Gastrocnemius medialis (tissue), 4 donors: ENCODE measurements around the gene ABR.

ENCODE experiments used
- CTCF ChIP-seq, 5 experiments: fragments of 450-650 bp in 3 of 5; fragments of 200-600 bp in 2 of 5; sonication (generic) in 2 of 5; IDR thresholded peaks in 4 of 5; conservative IDR thresholded peaks in 1 of 5; 1 replicate in 4 of 5; 2 replicates in 1 of 5; pipeline ENCODE4 v1.5.1; 2016 to 2019; ENCODE audit warnings: antibody characterized with exemption in 5 of 5, mild to moderate bottlenecking in 3 of 5, moderate library complexity in 3 of 5
- POLR2A ChIP-seq, 2 donors: fragments of 450-650 bp; IDR thresholded peaks; one replicate each; pipeline ENCODE4 v1.6.1; 2017; ENCODE audit warnings: antibody characterized with exemption in 2 of 2, mild to moderate bottlenecking in 2 of 2, moderate library complexity in 2 of 2

- TF ChIP-seq POLR2A (IDR thresholded peaks at IDR 0.05) = no peak
- TF ChIP-seq CTCF (IDR thresholded peaks at IDR 0.05 in 4 of 5, conservative IDR thresholded peaks at IDR 0.05 in 1 of 5) = no peak
Observed at GRCh38 chr17:1119924-1120323, 59.9 kb downstream of the ABR start.
